Activated CD8-positive, alpha-beta memory T cell treated with anti-CD3 and anti-CD28 coated beads for 1 hour (primary cell): ENCODE data around the gene RPS3A.
"Not testable (repeated sequence)": the region's sequence is repeated elsewhere in the genome, so short reads cannot be mapped to it uniquely, and the experiment has no call there.

ENCODE experiments used
- DNase-seq, 2 donors: peaks; one replicate each; pipeline ENCODE4 v3.0.0-alpha.2; 2020; ENCODE audit warnings: low read depth in 1 of 2; ENCODE audit errors: extremely low read depth in 1 of 2

The RPS3A gene

DNA sequence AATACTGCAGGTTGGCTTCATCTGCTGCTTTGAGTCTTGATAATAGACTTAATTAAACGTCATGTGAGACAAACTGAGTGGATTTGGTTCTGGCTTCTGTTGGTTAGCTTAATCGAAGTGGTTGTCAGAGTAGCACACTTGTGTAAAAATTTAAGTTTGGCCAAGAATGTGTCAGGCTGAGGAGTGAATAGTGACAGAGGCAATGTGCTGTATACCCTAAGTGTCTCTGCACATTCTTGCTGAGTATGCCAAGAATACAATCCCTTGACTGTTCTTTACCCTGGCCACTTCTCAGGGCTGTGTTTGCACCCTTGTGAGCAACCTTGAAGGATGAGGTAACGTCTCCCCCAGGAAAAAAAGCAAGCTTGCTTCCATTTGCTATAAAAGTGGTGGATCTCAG, 14.9 kb downstream of the RPS3A start:
- no peak for DNase-seq

DNA sequence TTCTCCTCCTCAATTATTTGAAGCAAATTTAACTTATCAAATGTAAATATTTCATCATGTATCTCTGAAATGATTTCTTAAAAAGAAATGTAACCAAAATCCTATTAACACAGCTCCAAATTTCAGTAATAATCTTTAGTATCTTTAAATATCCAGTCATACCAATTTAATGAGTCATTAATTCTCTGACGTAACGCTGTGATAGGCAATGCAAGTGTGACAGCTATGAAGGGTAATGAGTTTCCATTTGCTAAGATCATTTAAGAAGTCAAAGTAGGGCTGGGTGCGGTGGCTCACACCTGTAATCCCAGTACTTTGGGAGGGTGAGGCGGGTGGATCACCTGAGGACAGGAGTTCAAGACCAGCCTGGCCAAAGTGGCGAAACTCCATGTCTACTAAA, 15.6 kb downstream of the RPS3A start:
- no peak for DNase-seq

DNA sequence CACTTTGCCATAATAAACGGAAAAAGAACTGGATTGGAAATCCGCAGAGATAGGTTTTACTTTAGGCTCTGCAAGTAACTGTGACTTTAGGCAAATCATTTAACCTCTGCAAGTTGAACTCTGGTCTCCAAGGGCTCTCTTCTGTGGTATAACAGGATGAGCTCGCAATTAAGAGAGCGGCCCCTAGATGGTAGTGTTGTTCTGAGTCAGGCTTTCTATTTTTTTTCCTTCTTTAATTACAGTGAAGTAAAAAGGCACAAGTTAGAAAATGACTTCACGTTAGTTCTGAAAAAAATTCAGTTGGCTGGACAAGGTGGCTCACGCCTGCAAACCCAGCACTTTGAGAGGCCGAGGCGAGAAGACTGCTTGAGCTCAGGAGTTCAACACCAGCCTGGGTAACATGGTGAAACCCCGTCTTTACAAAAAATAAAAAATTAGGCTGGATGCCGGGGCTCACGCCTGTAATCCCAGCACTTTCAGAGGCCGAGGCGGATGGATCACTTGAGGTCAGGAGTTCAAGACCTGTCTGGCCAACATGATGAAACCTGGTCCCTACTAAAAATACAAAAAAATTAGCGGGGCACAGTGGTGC, 18.0 kb downstream of the RPS3A start:
- DNase-seq: peak in 1 of 2 donors; percentile 8

DNA sequence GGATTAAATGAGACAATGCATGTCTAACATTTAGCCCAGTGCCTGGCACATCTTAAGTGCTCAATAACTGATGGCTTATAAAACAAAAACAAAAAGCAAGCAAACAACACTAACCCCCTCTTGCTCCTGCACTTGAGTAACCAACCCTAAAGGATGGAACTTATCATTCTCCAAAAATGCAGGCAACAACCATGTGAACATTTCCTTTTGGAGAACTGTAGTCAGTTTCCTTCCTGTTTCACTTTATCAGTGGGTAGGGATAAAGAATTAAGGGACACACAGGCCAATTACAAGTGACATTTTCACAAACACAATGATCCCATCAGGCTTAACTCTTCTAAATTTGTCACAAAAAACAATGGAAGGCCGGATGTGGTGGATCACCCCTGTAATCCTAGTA, 30.4 kb downstream of the RPS3A start:
- DNase-seq: no peak

DNA sequence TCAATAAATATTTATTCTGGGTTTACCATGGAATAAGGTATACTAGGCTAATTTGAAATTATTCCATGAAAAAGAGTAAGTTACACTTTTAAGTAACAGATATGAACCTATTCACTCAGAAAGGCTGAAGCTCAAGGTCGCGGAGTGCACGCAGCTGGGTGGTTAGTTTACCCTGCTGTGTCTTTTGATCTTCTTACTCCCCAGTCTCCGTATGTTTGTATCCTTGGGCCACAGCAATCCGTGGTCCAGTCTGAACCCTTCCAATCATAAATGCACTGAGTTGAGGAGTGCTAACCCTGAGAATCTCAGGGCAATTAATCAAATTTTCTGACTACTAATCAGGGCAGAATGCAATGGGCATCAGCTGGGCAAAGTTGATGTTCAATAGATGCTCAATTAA, 33.9 kb downstream of the RPS3A start:
- no peak for DNase-seq

DNA sequence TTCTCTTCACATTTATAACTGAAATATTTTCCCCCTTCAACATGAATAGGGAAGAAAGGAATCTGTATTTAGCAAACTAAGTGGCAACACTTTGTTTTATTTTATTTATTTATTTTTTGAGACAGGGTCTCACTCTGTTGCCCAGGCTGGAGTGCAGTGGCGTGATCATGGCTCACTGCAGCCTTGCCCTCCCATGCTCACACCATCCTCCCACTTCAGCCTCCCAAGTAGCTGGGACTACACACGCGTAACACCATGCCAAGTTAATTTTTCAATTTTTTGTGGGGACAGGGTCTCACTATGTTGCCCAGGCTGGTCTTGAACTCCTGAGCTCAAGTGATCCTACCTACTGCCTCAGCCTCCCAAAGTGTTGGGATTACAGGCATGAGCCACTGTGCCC, 36.6 kb downstream of the RPS3A start:
- DNase-seq: not testable (repeated sequence)

DNA sequence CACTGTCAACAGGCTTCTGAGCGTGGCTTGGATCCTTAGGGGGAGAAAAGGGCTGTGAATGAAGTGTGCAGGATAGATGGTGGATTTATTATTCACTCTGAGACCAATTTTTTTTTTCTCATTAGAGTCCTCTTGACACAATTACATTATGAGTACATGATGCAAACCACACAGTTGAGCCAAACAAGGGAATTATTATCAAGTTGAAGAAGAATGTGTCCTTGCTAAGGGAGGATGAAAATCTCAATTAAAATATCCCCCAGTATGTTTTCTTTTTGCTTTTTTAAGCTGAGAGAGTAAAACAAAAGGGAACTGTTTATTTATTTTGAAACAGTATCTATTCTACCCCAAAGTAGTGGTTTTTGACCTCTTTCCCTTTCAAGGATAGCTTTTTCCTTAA, 40.4 kb downstream of the RPS3A start:
- no peak for DNase-seq

DNA sequence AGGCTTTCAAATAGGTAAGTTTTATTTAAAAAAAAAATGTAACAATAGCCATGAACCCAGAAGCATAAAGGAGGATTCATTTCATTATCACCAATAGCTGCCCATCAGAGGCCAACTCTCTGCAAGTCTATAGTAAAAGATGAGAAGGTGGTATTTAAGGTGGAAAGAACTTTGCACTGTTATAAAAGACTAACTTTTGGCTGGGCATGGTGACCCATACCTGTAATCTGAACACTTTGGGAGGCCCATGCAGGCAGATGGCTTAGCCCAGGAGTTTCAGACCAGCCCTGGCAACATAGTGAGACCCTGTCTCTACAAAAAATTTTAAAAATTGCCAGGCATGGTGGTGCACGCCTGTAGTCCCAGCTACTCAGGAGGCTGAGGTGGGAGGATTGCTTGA, 43.3 kb downstream of the RPS3A start:
- no peak for DNase-seq

DNA sequence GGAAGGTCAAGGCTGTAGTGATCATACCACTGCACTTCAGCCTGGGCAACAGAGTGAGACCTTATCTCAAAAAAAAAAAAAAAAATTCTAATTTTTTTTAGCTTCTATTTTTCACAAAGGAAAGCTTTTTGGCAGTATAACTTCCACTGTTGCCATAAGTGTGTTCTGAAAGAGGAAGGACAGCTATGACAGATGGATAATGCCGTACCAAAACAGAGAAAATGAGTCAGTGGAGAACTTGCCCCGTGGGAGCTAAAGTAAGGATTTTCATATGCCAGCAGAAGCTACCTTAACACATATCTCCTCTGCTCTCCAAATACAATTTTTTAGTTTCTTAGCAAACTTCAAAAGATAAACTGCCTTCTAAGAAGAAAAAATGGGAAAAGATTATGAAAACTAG, 43.7 kb downstream of the RPS3A start:
- no peak for DNase-seq

DNA sequence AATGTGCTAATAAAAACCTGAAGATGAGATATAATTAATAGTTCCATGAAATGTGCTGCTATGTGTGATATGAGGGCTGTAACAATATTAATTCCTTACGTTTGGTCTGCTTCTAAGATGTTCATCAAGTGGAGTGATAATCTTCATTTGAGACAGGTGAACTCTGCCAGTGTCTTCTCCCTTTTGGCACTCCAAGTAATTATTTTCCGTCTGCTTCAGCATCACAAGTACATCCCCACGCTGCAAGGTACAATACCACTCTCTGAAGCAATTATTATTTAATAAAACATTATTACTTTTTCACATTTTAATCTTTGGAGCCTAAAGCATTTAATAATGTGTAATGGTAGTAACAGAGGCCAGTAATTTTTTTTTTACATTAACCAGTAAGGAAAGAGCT, 44.4 kb downstream of the RPS3A start:
- DNase-seq: no peak

DNA sequence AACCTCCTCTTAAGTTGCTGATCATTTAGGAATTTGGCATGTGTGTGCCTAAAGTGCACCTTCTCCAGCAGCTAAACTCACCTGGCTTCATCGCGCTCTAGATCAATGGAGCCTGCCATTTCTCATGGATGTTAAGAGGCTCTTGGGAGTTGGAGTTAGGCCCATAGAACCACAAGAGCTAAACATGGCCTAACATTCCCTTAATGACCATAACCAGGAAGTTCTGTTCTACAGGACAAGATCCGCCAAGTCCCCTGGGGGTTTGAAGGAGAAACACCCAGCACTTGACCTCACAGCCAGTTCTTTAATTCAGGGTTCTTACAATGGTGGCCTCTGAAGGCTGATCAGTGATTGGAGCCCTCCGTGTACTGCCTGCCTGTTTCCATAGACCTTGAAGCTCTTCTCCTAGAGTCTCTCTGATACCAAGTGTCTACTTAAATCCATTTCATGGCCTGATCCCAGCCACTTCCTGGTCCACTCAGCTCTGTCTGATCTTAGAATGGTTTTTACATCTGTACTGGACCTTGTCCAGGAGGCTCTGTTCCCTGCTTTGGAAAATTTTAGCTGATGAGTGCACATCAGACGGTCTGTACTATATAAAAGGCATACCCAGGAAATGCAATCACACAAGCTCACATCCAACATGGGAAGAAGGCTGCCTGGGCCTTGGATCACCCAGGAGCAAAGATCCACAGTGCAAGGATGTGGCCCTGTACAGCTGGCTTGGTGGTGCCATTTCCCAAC, 45.1 kb downstream of the RPS3A start:
- DNase-seq: no peak

DNA sequence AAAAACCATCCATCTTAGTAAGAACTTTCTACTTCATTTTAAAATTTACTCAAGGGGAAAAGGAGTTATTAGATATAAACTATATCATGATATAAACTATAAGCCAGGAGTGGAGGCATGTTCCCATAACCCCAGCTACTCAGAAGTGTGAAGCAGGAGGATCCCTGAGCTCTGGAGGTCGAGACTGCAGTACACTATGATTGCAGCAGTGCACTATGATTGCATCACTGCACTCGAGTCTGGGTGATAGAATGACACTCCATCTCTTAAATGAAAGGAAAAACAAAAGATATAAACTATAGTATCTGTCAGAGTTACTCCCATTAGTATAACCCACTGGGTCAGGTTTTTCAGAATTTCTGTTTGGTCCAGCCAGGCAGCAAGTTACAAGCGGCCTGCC, 47.6 kb downstream of the RPS3A start:
- no peak for DNase-seq

DNA sequence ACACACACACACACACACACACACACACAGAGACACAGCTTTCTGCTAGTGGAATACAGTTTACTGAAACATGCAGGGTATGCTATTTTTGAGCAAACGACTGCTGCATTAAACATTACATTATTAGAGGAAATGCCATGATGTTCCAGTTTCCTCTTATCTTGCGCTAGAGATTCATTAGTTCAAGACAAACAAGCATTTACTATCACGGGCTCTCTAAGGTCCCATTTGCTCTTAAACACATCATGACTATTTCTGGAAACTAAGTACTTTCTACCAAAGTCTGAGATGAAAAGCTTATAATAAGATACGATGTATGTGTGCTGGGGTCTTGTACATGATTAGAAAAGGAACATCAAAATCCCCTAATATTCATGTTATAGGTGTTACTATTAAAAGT, 48.8 kb downstream of the RPS3A start:
- DNase-seq: no peak

DNA sequence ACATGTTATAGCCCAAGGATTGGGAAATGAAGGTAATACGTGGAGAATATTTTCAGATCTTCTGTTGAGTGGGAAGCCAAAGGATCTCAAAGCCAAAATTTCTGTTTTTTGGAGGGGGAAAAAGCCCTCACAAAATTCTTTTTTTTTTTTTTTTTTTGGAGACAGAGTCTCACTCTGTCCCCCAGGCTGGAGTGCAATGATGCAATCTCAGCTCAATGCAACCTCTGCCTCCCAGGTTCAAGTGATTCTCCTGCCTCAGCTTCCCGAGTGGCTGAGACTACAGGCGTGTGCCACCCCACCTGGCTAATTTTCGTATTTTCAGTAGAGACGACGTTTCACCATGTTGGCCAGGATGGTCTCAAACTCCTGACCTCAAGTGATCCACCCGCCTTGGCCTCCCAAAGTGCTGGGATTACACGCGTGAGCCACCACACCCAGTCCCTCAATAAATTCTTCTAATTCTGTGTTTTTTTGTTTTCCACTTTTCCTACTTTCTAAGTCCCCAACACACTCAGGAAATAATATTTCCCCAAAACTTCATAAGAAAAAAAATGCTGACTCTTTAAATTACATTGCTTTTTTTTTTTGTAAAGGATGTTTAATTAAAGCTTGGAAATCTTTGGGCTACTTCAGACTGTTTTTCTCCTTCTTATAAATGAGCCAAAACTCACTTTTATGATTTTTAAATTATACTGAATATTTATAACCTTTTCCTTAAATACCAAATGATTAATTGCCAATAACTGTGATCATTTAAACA, 51.6 kb downstream of the RPS3A start:
- DNase-seq: no peak

DNA sequence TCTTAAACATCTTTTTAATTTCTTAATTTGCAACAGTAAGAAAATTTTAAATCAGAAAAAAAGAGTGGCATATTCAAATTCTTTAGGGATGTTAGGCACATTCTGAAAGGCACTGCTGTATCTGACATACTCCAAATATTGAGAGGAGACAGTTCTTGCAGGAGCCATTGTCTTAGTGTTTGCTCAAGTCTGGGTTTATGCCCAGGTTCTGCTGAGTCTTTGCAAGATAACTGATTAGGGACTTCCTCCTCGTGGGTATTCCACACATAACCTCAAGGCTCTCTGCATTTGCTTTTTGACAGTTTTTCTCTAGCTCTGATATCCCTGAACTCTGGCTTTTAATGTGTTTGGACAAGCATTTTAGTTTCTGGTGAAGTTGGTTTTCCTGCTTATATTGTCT, 52.6 kb downstream of the RPS3A start:
- DNase-seq: no peak

DNA sequence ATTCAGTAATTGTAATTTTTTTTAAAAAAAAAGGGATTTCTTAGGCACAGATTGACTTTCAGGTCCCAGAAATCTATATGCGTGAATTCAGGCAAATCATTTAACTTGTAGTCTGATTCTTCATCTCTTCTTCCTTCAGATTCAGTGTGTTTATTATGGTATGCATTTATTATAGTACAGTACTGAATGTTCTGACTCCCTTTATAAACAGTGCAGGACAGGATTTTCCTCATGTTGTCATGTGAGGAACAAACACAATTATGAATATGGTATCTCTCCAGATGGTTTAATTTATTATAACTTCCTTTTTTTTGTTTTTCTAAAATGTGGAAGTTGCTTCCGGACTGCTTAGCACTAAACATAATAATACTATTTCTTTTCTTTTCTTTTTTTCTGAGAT, 54.2 kb downstream of the RPS3A start:
- no peak for DNase-seq
